Measurements from ENCODE around the gene ATCAY.
"Not testable (repeated sequence)": the region's sequence is repeated elsewhere in the genome, so short reads cannot be mapped to it uniquely, and the experiment has no call there.

ATCAY gene

DNA sequence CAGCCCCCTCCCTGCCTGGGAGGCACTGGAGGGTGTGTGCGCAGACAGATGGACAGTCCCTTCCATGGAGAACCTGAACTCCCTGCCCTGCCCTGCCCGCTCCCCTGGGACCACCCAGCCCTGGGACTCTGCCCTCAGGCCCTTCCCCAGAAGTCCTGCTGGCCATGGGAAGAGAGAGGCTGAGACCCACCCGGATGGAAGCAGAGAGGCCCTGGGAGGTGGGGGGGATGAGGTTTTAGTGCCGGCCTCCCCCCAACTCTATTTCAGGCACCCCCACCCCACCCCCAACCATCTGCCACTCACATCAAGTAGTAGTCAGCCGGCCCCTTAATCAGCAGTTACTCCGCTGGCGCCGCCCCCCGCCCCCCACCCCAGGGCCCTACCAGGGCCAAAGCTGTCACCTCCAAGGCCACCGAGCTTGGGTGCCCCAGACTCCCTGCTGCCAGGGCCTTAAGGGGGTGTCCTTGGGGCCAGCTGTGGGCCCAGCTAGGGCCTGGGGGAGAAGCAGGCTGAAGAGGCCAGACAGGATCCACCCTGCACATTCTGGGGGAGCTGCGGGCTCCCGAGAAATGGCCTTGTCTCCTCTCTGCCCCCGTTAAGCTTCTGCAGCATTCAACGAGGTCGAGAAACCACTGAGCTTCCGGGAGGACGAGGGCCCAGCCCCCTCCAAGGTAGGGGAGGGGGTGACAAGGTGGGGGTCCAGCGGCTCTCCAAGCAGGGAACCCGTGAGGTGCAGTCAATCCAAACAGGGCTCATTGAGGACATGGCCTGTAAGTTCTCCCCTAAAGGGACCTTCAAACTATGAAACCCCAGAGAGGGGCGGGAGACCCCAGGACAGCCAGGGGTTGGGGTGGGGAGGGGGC, 69.7 kb downstream of the ATCAY start:
- FAIRE-seq = no peak

GRCh38 chr19:3950871-3951861, 70.7 kb downstream of the ATCAY start:
- FAIRE-seq = no peak

- FAIRE-seq = not testable (repeated sequence)
These were observed 72.3 kb downstream of the ATCAY start for GRCh38 chr19:3952755-3953276.

- FAIRE-seq = no peak
These were observed 73.6 kb downstream of the ATCAY start for GRCh38 chr19:3954107-3954506.

DNA sequence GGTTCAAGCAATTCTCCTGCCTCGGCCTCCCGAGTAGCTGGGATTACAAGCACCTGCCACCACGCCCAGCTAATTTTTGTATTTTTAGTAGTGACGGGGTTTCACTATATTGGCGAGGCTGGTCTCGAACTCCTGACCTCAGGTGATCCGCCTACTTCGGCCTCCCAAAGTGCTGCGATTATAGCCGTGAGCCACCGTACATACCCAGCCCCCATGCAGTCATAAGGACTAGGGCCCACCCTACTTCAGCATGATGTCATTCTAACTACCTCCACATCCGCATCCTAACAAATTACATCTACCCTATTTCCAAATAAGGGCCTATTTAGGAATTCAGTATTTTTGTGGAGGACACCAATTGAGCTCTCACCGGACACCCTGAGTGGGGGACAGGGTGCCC, 74.8 kb downstream of the ATCAY start:
- FAIRE-seq = not testable (repeated sequence)

DNA sequence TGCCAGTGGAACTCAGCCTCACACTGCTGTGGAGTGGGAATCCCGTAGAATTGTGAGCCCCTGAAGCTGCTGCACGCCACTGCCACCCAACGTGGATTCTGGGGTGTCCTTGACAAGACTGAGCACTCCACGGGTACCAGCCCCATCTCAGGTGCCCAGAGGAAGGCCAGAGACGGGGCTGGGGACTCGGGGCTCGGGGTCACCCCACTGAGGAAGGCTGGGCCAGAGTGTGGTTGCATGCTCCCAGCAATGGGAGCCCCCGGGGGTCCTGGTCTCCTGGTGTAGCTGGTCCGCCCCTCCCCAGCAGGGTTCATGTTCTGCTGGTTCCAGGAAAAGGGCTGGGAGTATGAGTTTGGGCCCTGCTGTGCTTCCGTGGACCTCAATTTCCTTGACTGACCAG, 75.2 kb downstream of the ATCAY start:
- no peak for FAIRE-seq

DNA sequence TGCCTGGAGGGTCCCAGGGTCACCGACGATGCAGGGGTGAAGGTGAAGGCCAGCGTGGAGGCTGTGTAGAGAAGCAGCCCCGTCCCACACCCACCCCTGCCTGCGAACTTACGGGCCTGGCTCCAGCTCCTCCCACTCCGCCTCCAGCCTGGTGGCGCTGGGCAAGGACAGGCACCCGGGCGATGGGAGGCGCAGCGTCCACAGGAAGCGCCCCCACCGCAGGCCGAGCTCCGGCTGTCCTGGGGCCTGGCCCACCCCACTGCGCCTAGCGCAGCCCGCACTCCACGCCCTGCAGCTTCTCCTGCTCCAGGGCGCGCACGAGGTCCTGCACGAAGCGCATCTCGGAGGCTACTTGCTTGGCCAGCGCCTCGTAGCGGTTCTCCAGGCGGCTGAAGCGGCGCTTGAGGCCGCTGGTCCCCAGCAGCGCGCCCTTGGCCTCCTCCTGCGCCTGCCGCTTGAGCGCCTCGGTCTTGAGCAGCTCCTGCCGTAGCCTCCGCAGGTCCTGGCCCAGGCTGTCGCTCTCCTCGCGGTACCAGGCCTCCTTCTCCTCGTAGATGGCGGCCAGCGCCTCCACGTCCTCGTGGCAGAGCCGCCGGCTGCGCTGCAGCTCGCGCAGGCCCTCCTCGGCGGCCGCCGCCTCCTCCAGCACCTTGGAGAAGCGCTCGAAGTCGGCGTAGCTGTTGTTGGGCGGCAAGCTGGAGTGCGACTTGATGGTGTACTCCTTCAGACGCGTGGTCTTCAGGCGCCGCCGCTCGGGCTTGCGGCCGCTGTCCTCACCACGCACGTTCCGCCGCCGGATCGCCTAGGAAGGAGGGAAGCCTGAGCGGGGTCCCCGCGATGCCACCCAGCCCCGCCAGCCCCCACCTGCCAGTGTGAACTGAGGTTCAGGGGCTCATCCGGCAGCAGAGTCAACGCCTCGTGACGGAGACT, 78.6 kb downstream of the ATCAY start:
- no peak for FAIRE-seq

DNA sequence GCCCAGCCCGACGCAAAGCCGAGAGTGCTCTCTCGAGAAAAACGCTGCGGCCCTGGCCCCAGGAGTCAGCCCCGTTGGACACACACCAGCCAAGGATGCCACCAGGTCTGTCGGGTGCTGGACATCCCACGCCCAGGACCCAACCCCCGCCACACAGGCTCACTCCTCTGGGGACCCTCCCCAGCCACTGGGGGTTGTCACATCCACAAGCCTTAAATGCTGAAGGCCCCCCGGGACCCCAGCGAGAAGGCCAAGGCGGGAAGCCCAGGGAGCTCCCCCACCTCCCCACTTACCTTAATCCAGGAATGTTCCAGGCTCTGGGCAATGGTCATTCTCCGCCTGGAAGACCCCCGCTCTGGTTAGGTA, 79.3 kb downstream of the ATCAY start:
- FAIRE-seq = no peak

GRCh38 chr19:3961007-3961406, 80.5 kb downstream of the ATCAY start:
- no peak for FAIRE-seq

DNA sequence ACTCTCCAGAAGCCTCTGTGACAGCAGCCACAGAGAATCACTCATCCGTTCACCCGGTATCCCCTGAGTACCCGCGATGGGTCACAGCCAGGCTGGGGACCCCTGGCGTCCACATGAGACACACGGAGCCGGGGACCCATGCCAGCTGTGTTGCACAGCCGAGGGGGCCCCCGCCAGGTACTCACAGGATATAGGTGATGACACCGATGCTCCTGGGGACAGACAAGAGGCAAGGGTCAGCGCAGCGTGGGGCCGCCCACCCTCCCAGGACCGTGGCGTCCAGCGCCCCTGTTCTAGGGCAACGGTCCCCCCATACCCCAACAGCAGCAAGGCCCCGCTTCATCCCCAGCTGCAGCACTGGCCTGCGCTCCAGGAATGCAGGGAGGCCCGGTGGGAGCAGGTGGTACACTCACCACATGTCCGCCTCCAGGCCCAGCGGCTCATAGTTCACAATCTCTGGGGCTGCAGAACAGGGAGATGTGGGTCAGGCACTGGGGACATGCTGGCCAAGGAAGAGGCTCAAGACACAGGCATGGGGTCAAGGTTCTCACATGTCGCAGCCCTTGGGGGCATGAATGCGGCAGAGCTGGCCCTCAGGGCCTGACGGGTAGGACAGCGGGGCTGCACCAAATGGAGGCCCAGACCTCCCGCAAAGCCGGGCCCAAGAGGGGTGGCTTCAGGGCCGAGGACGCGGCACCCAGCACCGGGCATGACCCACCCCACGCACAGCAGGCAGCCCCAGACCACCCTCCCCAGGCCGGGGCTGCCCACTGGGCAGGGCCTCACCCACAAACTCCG, 83.2 kb downstream of the ATCAY start:
- no peak for FAIRE-seq

- FAIRE-seq = no peak
These were observed 84.0 kb downstream of the ATCAY start for GRCh38 chr19:3964256-3965194.

DNA sequence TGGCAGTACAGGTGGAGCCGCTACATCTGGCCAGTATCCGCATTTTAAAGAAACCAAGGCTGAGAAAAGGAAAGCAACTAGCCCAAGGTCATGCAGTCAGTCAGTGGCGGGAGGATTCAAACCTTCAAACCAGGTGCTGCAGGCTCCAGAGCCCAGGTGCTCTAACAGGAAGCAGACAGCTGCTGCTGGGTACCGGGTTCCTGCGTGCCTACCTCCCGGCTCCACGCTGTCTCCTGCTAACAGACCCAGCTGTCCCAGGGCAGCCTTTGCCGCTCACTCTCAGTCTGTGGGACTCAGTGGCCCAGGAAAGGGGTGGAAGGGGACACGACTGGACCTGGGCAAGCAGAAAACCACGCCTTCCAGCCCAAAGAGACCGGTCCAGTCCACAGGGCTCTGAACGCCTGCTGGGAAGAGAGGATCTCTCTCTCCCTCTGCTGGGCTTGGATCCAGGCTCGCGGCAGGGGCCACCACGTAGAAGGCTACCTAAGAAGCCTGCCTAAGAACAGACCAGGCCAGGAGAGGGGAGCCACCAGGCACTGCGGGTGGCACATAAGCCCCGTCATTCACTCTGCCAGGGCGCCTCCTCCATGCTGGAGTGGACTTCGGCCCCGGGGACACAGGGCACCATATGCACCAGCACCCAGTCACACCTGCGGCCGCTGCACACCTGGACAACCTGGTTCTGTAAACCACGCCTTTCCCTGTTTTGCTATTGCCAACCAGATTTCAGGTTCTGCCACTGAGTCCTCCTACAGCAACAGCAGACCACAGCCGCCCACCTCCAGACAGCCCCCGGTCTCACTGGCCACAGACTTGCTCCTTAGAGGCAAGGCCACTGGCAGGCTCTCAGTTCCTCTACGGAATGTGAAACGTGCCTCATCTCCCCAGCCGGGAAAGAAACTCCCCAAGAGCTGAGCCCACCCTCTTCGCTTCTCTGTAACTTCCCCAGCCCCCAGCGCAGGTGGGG, 85.8 kb downstream of the ATCAY start:
- no peak for FAIRE-seq

- not testable (repeated sequence) for FAIRE-seq
These were observed 87.5 kb downstream of the ATCAY start for GRCh38 chr19:3967983-3968382.

- FAIRE-seq = no peak
These were observed 88.3 kb downstream of the ATCAY start for GRCh38 chr19:3968556-3969434.

- FAIRE-seq = no peak
These were observed 89.2 kb downstream of the ATCAY start for GRCh38 chr19:3969435-3970312.

DNA sequence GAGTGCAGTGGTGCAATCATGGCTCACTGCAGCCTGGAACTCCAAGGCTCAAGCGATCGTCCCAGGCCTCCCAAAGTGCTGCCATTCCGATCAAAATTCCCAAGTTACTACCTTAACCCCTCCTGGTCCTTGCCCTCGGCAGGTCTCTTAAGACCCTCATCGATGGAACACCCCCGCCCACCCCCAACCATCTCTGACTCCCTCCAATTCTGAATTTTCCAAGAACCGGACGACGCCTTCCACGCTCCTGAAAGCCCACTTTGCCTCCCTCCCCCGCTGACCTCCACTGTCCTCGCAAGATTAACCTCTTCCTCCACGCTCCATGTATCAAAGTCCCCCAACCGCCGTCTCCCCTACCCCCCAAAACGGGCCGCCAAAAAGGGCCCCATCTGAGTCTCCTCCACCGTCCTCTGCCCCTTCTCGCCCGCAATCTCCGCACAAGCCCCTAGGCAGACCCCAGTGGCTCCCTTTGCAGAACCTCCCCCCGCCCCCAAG, 89.9 kb downstream of the ATCAY start:
- no peak for FAIRE-seq
